Measurements from ENCODE around the gene NSUN7. TPM values are rescaled to one million over a fixed set of nuclear protein-coding genes. Genes with fewer than 3 reads are reported as not detected.

Gene NSUN7
- total and polyA plus RNA-seq, 2 of the 13 experiments (the other 11 are each of a cell fraction or from before 2014, with no cell fraction given), result 0.05 TPM; not detected in 1

DNA sequence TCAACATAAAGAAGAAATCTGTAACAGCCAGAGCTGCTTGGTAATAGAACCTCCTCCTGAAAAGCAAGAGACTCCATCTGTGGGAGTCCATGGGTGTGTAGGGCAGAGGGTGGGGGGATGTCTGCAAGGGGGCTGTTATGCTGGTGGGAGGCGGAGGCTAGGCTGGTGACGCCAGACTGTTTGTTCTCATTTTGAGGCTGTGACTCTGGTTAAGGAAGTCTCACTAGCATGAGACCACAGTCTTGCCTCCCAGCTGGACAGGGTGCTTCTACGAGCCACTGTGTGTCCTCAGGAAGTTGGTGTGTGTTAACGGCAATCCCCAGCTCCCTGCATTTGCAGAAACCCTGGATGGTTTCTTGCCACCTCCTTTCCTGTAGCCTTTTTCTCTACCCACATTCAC is 79.8 kb downstream of the NSUN7 start (continued):
- TF ChIP-seq POLR2G (IDR thresholded peaks at IDR 0.05; ENCODE audit: low read depth, low read length), result no peak

DNA sequence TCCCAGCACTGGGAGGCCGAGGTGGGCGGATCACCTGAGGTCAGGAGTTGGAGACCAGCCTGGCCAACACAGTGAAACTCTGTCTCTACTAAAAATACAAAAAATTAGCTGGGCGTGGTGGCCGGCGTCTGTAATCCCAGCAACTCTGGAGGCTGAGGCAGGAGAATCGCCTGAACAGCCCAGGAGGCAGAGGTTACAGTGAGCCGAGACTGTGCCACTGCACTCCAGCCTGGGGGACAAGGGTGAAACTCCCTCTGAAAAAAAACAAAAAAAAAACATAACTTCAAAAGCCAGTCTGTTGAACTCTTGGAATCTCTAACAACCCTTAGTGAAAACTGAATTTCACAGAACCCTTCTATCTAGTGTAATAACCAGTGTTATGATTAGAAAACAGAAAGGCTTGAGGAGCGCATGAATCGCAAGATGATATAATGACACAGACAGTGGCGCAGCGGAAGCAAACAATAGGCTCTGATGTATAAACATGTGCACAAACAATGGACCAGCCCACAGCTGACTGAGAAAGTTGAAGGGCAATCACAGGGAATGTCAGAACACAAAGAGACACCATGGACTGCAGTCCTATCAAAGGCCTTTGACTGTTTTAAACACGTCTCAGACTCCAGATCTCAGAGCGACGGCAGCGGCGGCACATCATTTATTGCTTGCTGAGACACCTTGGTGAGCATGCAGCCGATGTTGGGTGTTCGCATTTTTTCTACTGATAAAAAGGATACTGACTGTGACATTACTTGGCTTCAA is 81.6 kb downstream of the NSUN7 start:
- FAIRE-seq, result no peak
- ChIA-PET CTCF (ENCODE audit: low intra/inter-chr PET ratio, low total read pairs) (no interaction called here), POLR2A (no interaction called here)
- in situ Hi-C loops (cut with HindIII; ENCODE audit: extremely low pct_ligation_motif_present, low pct_unique_long_range_greater_than_20kb), result no loop called here
- no peaks in the 10 kb centered on the region for H4K20me1 ChIP-seq (ENCODE audit: insufficient read depth, low read length)
- H3K9ac ChIP-seq (ENCODE audit: insufficient read depth, low read depth, low read length), result no peak overlapping the region
- TF ChIP-seq ZMYM3 (CRISPR knock-in tag; IDR thresholded peaks at IDR 0.05), result peak; percentile 28; the same call in 1 of the 2 replicates
- no peak for TF ChIP-seq PHB2 (IDR thresholded peaks at IDR 0.05; ENCODE audit: partially characterized antibody)
- peak; percentile 43; the same call in 1 of the 2 replicates for TF ChIP-seq ZNF770 (CRISPR knock-in tag; IDR thresholded peaks at IDR 0.05)
- no peak for TF ChIP-seq TFDP2 (CRISPR knock-in tag; IDR thresholded peaks at IDR 0.05)
- no peak for TF ChIP-seq RERE (CRISPR knock-in tag; IDR thresholded peaks at IDR 0.05; ENCODE audit: low read depth)
- no TSS peak for BruUV-seq (replicated peaks)
- no peak for ATAC-seq
- H3K9me3 ChIP-seq (ENCODE audit: low read length), result no peaks in the 10 kb centered on the region
- 96% methylated on average over 18 of the region's 18 CpGs for WGBS (ENCODE audit: low lambda C conversion rate)
- 0 out of 2 replicates have a peak, but pooled peaks cover 9% of the 10 kb centered on the region for H3K4me1 ChIP-seq (ENCODE audit: insufficient read depth, low read length)
- H3K36me3 ChIP-seq (replicated peaks in 1 of 2; ENCODE audit: control insufficient read depth in 1 of 2, insufficient read depth in 2 of 2, low read length in 2 of 2), result peaks cover 9 to 12% of the 10 kb centered on the region in 2 experiments; a peak in 3 of 5 replicates
- H3K79me2 ChIP-seq (ENCODE audit: insufficient read depth, low read length), result no peaks in the 10 kb centered on the region
- H3K4me3 ChIP-seq (replicated peaks in 1 of 3; ENCODE audit: insufficient read depth in 1 of 3, low read depth in 2 of 3, low read length in 3 of 3), result no peak overlapping the region
- no peak overlapping the region for H3K27ac ChIP-seq (ENCODE audit: extremely low read length, insufficient read depth, low read length)
- H3K27me3 ChIP-seq (ENCODE audit: control insufficient read depth in 1 of 2, insufficient read depth in 2 of 2, low read length in 2 of 2), result no peaks in the 10 kb centered on the region
- H3K4me2 ChIP-seq (ENCODE audit: low read depth, low read length), result no peak overlapping the region
- H2AFZ ChIP-seq (ENCODE audit: low read length), result no peak overlapping the region
- intact Hi-C loops (cut with micrococcal nuclease; ENCODE audit: unreplicated experiment), result no loop called here
- no peak for DNase-seq (ENCODE audit: low spot score)

Data from HepG2 (cell line).